Osteoblast (primary cell): ENCODE measurements around the gene ATP2C1. TPM values are rescaled to one million over a fixed set of nuclear protein-coding genes. Genes with fewer than 3 reads are reported as not detected.
"Not testable (repeated sequence)": the region's sequence is repeated elsewhere in the genome, so short reads cannot be mapped to it uniquely, and the experiment has no call there.

ENCODE experiments used
- DNase-seq: peaks from one replicate; pipeline ENCODE4 v3.0.0; 2011; ENCODE audit warnings: low spot score, mixed read lengths; ENCODE audit not compliant: insufficient read length; ENCODE audit errors: missing footprints
- H2AFZ ChIP-seq: 2 replicates; pipeline ENCODE4 v1.6.0; 2011; ENCODE audit warnings: mild to moderate bottlenecking, low read length
- H3K27ac ChIP-seq: 2 replicates; pipeline ENCODE4 v1.5.1; 2011; ENCODE audit warnings: mild to moderate bottlenecking, low read depth, low read length, moderate library complexity
- H3K27me3 ChIP-seq: 2 replicates; pipeline ENCODE4 v1.6.0; 2012; ENCODE audit warnings: mild to moderate bottlenecking, control low read depth, inconsistent platforms, low read length, moderate library complexity; ENCODE audit not compliant: insufficient read depth
- H3K36me3 ChIP-seq: 2 replicates; pipeline ENCODE4 v1.5.1; 2011; ENCODE audit warnings: mild to moderate bottlenecking, low read length, control low read depth, moderate library complexity; ENCODE audit not compliant: insufficient read depth
- H3K4me1 ChIP-seq: 2 replicates; pipeline ENCODE4 v1.5.1; 2011; ENCODE audit warnings: mild to moderate bottlenecking, low read length, control low read depth, moderate library complexity; ENCODE audit not compliant: insufficient read depth
- H3K4me2 ChIP-seq: 2 replicates; pipeline ENCODE4 v1.6.0; 2011; ENCODE audit warnings: mild to moderate bottlenecking, low read length; ENCODE audit not compliant: insufficient read depth
- H3K4me3 ChIP-seq: fragments of 200-600 bp; sonication (generic); 3 replicates; pipeline ENCODE4 v1.5.1; 2012; ENCODE audit warnings: mild to moderate bottlenecking, low read length, inconsistent platforms; ENCODE audit not compliant: insufficient read depth
- H3K79me2 ChIP-seq: 2 replicates; pipeline ENCODE4 v1.6.0; 2012; ENCODE audit warnings: mild to moderate bottlenecking, low read length, control low read depth, inconsistent platforms; ENCODE audit not compliant: insufficient read depth
- H3K9me3 ChIP-seq: 2 replicates; pipeline ENCODE4 v1.5.1; 2011; ENCODE audit warnings: low read depth, low read length, control low read depth
- H4K20me1 ChIP-seq: 2 replicates; pipeline ENCODE4 v1.6.0; 2012; ENCODE audit warnings: mild to moderate bottlenecking, low read length, control low read depth; ENCODE audit not compliant: insufficient read depth
- CTCF ChIP-seq: IDR thresholded peaks from 2 replicates; pipeline ENCODE4 v1.5.1; 2011; ENCODE audit warnings: mild to moderate bottlenecking, low read depth, low read length, moderate library complexity; ENCODE audit errors: extremely low read depth
- total RNA-seq: library from RNA; depleted of rRNA; stranded (reverse); fragments of >200 nt; gene quantifications from 2 replicates; pipeline ENCODE4 v1.2.3, GENCODE V29; 2012

Gene ATP2C1
- total RNA-seq, 1 donor: 99.5 TPM

- H3K27me3 ChIP-seq: no peaks in the 10 kb centered on the region
- no peak overlapping the region for H3K4me2 ChIP-seq
- DNase-seq: no peak
- H3K9me3 ChIP-seq: no peaks in the 10 kb centered on the region
- H4K20me1 ChIP-seq: no peaks in the 10 kb centered on the region
- no peaks in the 10 kb centered on the region for H3K36me3 ChIP-seq
- no peak overlapping the region for H3K4me3 ChIP-seq
- no peak overlapping the region for H3K27ac ChIP-seq
- H3K4me1 ChIP-seq: peaks cover 14% of the 10 kb centered on the region
- H2AFZ ChIP-seq: no peak overlapping the region
- no peaks in the 10 kb centered on the region for H3K79me2 ChIP-seq
- no peak for TF ChIP-seq CTCF
Observed at GRCh38 chr3:131038326-131038725, 144.4 kb downstream of the ATP2C1 start.

DNA sequence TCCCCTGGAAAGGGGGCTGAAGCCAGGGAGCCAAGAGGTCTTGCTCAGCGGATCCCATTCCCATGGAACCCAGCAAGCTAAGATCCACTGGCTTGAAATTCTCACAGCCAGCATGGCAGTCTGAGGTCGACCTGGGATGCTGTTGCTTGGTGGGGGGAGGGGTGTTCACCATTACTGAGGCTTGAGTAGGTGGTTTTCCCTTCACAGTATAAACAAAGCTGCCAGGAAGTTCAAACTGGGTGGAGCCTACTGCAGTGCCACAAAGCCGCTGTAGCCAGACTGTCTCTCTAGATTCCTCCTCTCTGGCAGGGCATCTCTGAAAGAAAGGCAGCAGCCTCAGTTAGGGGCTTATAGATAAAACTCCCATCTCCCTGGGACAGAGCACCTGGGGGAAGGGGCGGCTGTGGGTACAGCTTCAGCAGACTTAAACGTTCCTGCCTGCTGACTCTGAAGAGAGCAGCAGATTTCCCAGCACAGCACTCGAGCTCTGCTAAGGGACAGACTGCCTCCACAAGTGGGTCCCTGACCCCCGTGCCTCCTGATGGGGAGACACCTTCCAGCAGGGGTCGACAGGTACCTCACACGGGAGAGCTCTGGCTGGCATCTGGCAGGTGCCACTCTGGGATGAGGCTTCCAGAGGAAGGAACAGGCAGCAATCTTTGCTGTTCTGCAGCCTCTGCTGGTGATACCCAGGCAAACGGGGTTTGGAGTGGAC lies 148.5 kb downstream of the ATP2C1 start:
- not testable (repeated sequence) for H2AFZ ChIP-seq, H3K9me3 ChIP-seq, H3K27me3 ChIP-seq, H3K4me3 ChIP-seq, DNase-seq, H4K20me1 ChIP-seq, H3K4me1 ChIP-seq, H3K27ac ChIP-seq, H3K36me3 ChIP-seq, H3K4me2 ChIP-seq, H3K79me2 ChIP-seq

- H4K20me1 ChIP-seq: no peaks in the 10 kb centered on the region
- H3K79me2 ChIP-seq: no peaks in the 10 kb centered on the region
- no peak overlapping the region for H2AFZ ChIP-seq
- no peaks in the 10 kb centered on the region for H3K27me3 ChIP-seq
- no peak for DNase-seq
- no peak overlapping the region for H3K27ac ChIP-seq
- H3K4me1 ChIP-seq: no peaks in the 10 kb centered on the region
- no peaks in the 10 kb centered on the region for H3K36me3 ChIP-seq
- H3K4me3 ChIP-seq: no peak overlapping the region
- no peak overlapping the region for H3K4me2 ChIP-seq
- TF ChIP-seq CTCF: no peak
- no peaks in the 10 kb centered on the region for H3K9me3 ChIP-seq
Observed at GRCh38 chr3:131047582-131047981, 153.7 kb downstream of the ATP2C1 start.

DNA sequence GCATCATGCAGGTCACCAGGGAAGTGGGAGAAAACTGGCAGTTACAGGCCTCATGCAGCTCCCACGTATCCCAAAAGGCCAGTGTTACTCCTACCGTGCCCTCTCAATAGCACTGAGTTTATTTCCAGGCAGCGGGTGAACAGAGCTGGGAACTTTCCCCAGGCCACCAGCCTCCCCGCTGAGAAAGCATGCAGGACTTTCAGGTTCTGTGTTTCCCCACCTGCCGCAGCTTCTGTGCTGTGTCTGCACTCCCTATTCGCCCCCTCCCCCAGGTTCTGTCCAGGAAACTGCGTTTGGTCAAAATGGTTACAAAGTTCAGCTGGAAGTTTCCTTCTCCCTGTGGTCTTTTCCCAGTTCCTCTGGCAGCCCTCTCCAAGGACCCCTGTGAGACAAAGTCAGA lies 154.1 kb downstream of the ATP2C1 start:
- no peaks in the 10 kb centered on the region for H4K20me1 ChIP-seq
- no peaks in the 10 kb centered on the region for H3K36me3 ChIP-seq
- no peaks in the 10 kb centered on the region for H3K4me1 ChIP-seq
- no peaks in the 10 kb centered on the region for H3K9me3 ChIP-seq
- no peak for DNase-seq
- no peak for TF ChIP-seq CTCF
- H3K4me3 ChIP-seq: no peak overlapping the region
- H2AFZ ChIP-seq: no peak overlapping the region
- H3K4me2 ChIP-seq: no peak overlapping the region
- no peaks in the 10 kb centered on the region for H3K79me2 ChIP-seq
- H3K27me3 ChIP-seq: no peaks in the 10 kb centered on the region
- no peak overlapping the region for H3K27ac ChIP-seq
